SK-N-SH (cell line): ENCODE results near the gene MED15.

Experiments
- EP300 ChIP-seq, 2 experiments: IDR thresholded peaks; 2 replicates each; pipeline versions ENCODE4 v1.4.0 to v1.6.1; 2012; ENCODE audit warnings: borderline replicate concordance in 1 of 2, low read depth in 1 of 2, low read length in 1 of 2
- EZH2phosphoT487 ChIP-seq: fragments of 200-600 bp; sonication (generic); IDR thresholded peaks from 2 replicates; pipeline ENCODE4 v1.6.1; 2017; ENCODE audit warnings: low read depth, mixed run types, mild to moderate bottlenecking, antibody characterized with exemption, moderate library complexity, borderline replicate concordance
- FOXM1 ChIP-seq: IDR thresholded peaks from 2 replicates; pipeline ENCODE4 v1.4.0; 2012; ENCODE audit warnings: low read depth, mild to moderate bottlenecking
- RCOR1 ChIP-seq: fragments of 150-350 bp; IDR thresholded peaks from 2 replicates; pipeline ENCODE4 v1.6.1; 2017; ENCODE audit warnings: antibody characterized with exemption, low read length
- RFX5 ChIP-seq: IDR thresholded peaks from 2 replicates; pipeline ENCODE4 v1.6.1; 2012; ENCODE audit warnings: mild to moderate bottlenecking, improper control_type of control experiment, low read length
- TAF1 ChIP-seq: IDR thresholded peaks from 2 replicates; pipeline ENCODE4 v1.6.1; 2012; ENCODE audit warnings: low read depth, mild to moderate bottlenecking, low read length, moderate library complexity, borderline replicate concordance
- TEAD4 ChIP-seq: IDR thresholded peaks from 2 replicates; pipeline ENCODE4 v1.4.0; 2012; ENCODE audit warnings: mild to moderate bottlenecking, borderline replicate concordance; ENCODE audit not compliant: insufficient read depth
- TF ChIP-seq, protein P1 (sequence below): fragments of 200-600 bp; sonication (generic); IDR thresholded peaks from 2 replicates; pipeline ENCODE4 v1.6.1; 2017; ENCODE audit warnings: antibody characterized with exemption, mild to moderate bottlenecking, moderate library complexity

DNA sequence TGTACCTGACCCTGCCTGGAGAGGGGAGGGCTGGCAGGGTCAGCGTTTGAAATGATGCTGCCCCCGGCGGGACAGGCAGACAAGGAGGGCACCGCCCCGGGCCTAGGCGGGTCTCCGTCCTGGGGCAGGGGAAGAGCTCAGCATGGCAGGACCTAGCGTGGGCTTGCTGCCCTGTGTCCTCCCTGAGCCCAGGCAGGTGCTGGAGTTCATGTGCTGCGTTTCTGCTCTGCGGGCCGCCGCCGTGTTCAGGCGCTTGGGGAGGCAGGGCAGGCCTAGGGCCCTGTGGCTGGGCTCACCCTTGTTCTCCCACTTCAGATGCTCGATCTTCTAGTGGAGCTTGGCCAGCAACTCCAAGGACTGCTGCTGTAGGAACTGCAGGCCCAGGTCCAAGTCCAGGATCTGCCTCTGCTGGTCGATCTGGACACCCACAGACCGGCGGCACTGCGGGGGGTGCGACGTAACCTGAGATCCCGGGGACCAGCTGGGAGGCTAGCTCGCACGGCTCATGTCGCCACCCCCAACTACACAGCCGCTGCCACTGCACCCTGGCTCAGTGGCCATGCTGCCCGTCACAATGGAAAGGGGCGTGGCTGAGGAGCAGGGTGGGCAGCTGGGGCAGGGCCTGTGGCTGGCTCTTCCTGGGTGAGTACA lies 84.4 kb downstream of the MED15 start:
- TF ChIP-seq RCOR1 (no peak), FOXM1 (no peak), RFX5 (no peak), EZH2phosphoT487 (no peak), TEAD4 (no peak), EP300 (IDR thresholded peaks at IDR 0.05; ENCODE audit: borderline replicate concordance in 1 of 2, low read depth in 1 of 2, low read length in 1 of 2) (no peak), TAF1 (no peak)
- TF ChIP-seq, protein P1, sequence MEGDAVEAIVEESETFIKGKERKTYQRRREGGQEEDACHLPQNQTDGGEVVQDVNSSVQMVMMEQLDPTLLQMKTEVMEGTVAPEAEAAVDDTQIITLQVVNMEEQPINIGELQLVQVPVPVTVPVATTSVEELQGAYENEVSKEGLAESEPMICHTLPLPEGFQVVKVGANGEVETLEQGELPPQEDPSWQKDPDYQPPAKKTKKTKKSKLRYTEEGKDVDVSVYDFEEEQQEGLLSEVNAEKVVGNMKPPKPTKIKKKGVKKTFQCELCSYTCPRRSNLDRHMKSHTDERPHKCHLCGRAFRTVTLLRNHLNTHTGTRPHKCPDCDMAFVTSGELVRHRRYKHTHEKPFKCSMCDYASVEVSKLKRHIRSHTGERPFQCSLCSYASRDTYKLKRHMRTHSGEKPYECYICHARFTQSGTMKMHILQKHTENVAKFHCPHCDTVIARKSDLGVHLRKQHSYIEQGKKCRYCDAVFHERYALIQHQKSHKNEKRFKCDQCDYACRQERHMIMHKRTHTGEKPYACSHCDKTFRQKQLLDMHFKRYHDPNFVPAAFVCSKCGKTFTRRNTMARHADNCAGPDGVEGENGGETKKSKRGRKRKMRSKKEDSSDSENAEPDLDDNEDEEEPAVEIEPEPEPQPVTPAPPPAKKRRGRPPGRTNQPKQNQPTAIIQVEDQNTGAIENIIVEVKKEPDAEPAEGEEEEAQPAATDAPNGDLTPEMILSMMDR = no peak
